ENCODE results near the gene GNPAT.

The GNPAT gene

GRCh38 chr1:231234506-231234905 is 6.5 kb upstream of the GNPAT start:
- Histone ChIP-seq H3K4me3 (no peak overlapping the region), H3K27ac (no peak overlapping the region)
- no peak for DNase-seq (ENCODE audit: low spot score)
- no peak for TF ChIP-seq CTCF (IDR thresholded peaks at IDR 0.05)

- H3K27ac ChIP-seq, result no peak overlapping the region
- no peak for TF ChIP-seq CTCF (IDR thresholded peaks at IDR 0.05)
- no peak overlapping the region for H3K4me3 ChIP-seq
- DNase-seq (ENCODE audit: low spot score), result no peak
Observed at GRCh38 chr1:231235526-231236207, 5.3 kb upstream of the GNPAT start.

- TF ChIP-seq CTCF (IDR thresholded peaks at IDR 0.05), result no peak
- no peak overlapping the region for H3K27ac ChIP-seq
- no peak for DNase-seq (ENCODE audit: low spot score)
- no peak overlapping the region for H3K4me3 ChIP-seq
Observed at GRCh38 chr1:231236208-231236591, 4.8 kb upstream of the GNPAT start.

- H3K27ac ChIP-seq, result no peak overlapping the region
- DNase-seq (ENCODE audit: low spot score), result no peak
- TF ChIP-seq CTCF (IDR thresholded peaks at IDR 0.05), result no peak
- no peak overlapping the region for H3K4me3 ChIP-seq
Observed at GRCh38 chr1:231236938-231237337, 4.1 kb upstream of the GNPAT start.

- TF ChIP-seq CTCF (IDR thresholded peaks at IDR 0.05), result no peak
- Histone ChIP-seq H3K4me3 (no peak overlapping the region), H3K27ac (no peak overlapping the region)
- DNase-seq (ENCODE audit: low spot score), result no peak
Observed at GRCh38 chr1:231238298-231238697, 2.7 kb upstream of the GNPAT start.

- peak overlapping the region; percentile 93 for H3K4me3 ChIP-seq
- TF ChIP-seq CTCF (IDR thresholded peaks at IDR 0.05), result no peak
- peak overlapping the region; percentile 65 to 93 for H3K27ac ChIP-seq
- no peak for DNase-seq (ENCODE audit: low spot score)
Observed at GRCh38 chr1:231240531-231240882, 505 bp upstream of the GNPAT start.

- no peak for TF ChIP-seq CTCF (IDR thresholded peaks at IDR 0.05)
- H3K27ac ChIP-seq, result peak overlapping the region; percentile 65 to 93
- peak overlapping the region; percentile 93 for H3K4me3 ChIP-seq
- DNase-seq (ENCODE audit: low spot score), result no peak
Observed at GRCh38 chr1:231241750-231242149, 738 bp downstream of the GNPAT start.
